Lower leg skin (tissue), 3 donors: ENCODE measurements around the gene ISM1.

ENCODE experiments used
- POLR2A ChIP-seq, 2 donors: fragments of 450-650 bp; IDR thresholded peaks; one replicate each; pipeline ENCODE4 v1.6.1; 2016 to 2017; ENCODE audit warnings: antibody characterized with exemption in 2 of 2, mild to moderate bottlenecking in 1 of 2, moderate library complexity in 1 of 2
- TF ChIP-seq, protein P1 (sequence below), 3 donors: fragments of 450-650 bp; IDR thresholded peaks; one replicate each; pipeline ENCODE4 v1.5.1; 2016; ENCODE audit warnings: antibody characterized with exemption in 3 of 3, mild to moderate bottlenecking in 3 of 3, moderate library complexity in 2 of 3

- TF ChIP-seq, protein P1, sequence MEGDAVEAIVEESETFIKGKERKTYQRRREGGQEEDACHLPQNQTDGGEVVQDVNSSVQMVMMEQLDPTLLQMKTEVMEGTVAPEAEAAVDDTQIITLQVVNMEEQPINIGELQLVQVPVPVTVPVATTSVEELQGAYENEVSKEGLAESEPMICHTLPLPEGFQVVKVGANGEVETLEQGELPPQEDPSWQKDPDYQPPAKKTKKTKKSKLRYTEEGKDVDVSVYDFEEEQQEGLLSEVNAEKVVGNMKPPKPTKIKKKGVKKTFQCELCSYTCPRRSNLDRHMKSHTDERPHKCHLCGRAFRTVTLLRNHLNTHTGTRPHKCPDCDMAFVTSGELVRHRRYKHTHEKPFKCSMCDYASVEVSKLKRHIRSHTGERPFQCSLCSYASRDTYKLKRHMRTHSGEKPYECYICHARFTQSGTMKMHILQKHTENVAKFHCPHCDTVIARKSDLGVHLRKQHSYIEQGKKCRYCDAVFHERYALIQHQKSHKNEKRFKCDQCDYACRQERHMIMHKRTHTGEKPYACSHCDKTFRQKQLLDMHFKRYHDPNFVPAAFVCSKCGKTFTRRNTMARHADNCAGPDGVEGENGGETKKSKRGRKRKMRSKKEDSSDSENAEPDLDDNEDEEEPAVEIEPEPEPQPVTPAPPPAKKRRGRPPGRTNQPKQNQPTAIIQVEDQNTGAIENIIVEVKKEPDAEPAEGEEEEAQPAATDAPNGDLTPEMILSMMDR (IDR thresholded peaks at IDR 0.05), result no peak
- TF ChIP-seq POLR2A (IDR thresholded peaks at IDR 0.05), result no peak
Observed at GRCh38 chr20:13317439-13317838, 96.4 kb downstream of the ISM1 start.
